HG02840 (cell line): Measurements from ENCODE around the gene ZNF366.

ENCODE experiments used
- ATAC-seq: cut with Tn5 transposase; IDR thresholded peaks from one replicate; pipeline ENCODE4 v1.9.1; 2021; ENCODE audit warnings: mild to moderate bottlenecking, moderate library complexity, moderate number of reproducible peaks; ENCODE audit not compliant: unreplicated experiment, low FRiP score

ZNF366 gene

GRCh38 chr5:72523960-72524582 is 16.9 kb upstream of the ZNF366 start:
- ATAC-seq = no peak

GRCh38 chr5:72522607-72523006 is 15.4 kb upstream of the ZNF366 start:
- no peak for ATAC-seq

GRCh38 chr5:72519111-72519510 is 11.9 kb upstream of the ZNF366 start:
- ATAC-seq = no peak

GRCh38 chr5:72518001-72518683 is 10.9 kb upstream of the ZNF366 start:
- ATAC-seq = no peak

GRCh38 chr5:72516916-72517315 is 9.7 kb upstream of the ZNF366 start:
- ATAC-seq = no peak

GRCh38 chr5:72515211-72515610 is 8.0 kb upstream of the ZNF366 start:
- ATAC-seq = no peak

GRCh38 chr5:72512593-72512860 is 5.3 kb upstream of the ZNF366 start:
- no peak for ATAC-seq

GRCh38 chr5:72511774-72512592 is 4.8 kb upstream of the ZNF366 start:
- ATAC-seq = no peak

- ATAC-seq = no peak
These were observed 4.2 kb upstream of the ZNF366 start for GRCh38 chr5:72511366-72511765.

GRCh38 chr5:72510610-72511181 is 3.5 kb upstream of the ZNF366 start:
- ATAC-seq = no peak

- ATAC-seq = no peak
These were observed 2.2 kb upstream of the ZNF366 start for GRCh38 chr5:72509401-72509800.

- ATAC-seq = peak; percentile 82
These were observed 1.3 kb upstream of the ZNF366 start for GRCh38 chr5:72508241-72509170.

GRCh38 chr5:72507907-72508238 is 663 bp upstream of the ZNF366 start:
- ATAC-seq = no peak

- no peak for ATAC-seq
These were observed 1.1 kb downstream of the ZNF366 start for GRCh38 chr5:72506158-72506549.

- no peak for ATAC-seq
These were observed 1.6 kb downstream of the ZNF366 start for GRCh38 chr5:72505539-72506157.

GRCh38 chr5:72505016-72505415 is 2.2 kb downstream of the ZNF366 start:
- ATAC-seq = no peak

- ATAC-seq = no peak
These were observed 3.2 kb downstream of the ZNF366 start for GRCh38 chr5:72503888-72504491.

- ATAC-seq = no peak
These were observed 5.7 kb downstream of the ZNF366 start for GRCh38 chr5:72501488-72501887.

GRCh38 chr5:72499730-72500129 is 7.5 kb downstream of the ZNF366 start:
- no peak for ATAC-seq

- no peak for ATAC-seq
These were observed 8.1 kb downstream of the ZNF366 start for GRCh38 chr5:72499090-72499489.
